ENCODE results near the gene TAB3.

Gene TAB3

GRCh38 chrX:30830326-30830943, 58.6 kb downstream of the TAB3 start:
- H4K20me1 ChIP-seq: no peaks in the 10 kb centered on the region
- H3K27me3 ChIP-seq: no peaks in the 10 kb centered on the region
- H3K9me3 ChIP-seq: 0 out of 2 replicates have a peak, but pooled peaks cover 5% of the 10 kb centered on the region
- no peak overlapping the region for H3K9ac ChIP-seq
- H3K4me2 ChIP-seq: no peak overlapping the region
- TF ChIP-seq Cebpa-rat (IDR thresholded peaks at IDR 0.05): no peak
- peaks cover 8% of the 10 kb centered on the region; the same call in 1 of the 2 replicates for H3K4me1 ChIP-seq
- no peak overlapping the region for H3K27ac ChIP-seq
- peaks cover 19% of the 10 kb centered on the region for H3K36me3 ChIP-seq
- no peak overlapping the region for H3K4me3 ChIP-seq

GRCh38 chrX:30824275-30824674, 64.8 kb downstream of the TAB3 start:
- no peak overlapping the region for H3K4me3 ChIP-seq
- no peaks in the 10 kb centered on the region for H3K9me3 ChIP-seq
- H3K9ac ChIP-seq: no peak overlapping the region
- H4K20me1 ChIP-seq: no peaks in the 10 kb centered on the region
- no peaks in the 10 kb centered on the region for H3K4me1 ChIP-seq
- no peaks in the 10 kb centered on the region for H3K27me3 ChIP-seq
- H3K27ac ChIP-seq: no peak overlapping the region
- no peak overlapping the region for H3K4me2 ChIP-seq
- TF ChIP-seq Cebpa-rat (IDR thresholded peaks at IDR 0.05): no peak
- H3K36me3 ChIP-seq: no peaks in the 10 kb centered on the region

- no peak for TF ChIP-seq Cebpa-rat (IDR thresholded peaks at IDR 0.05)
- no peak overlapping the region for H3K4me2 ChIP-seq
These were observed 66.3 kb downstream of the TAB3 start for GRCh38 chrX:30822764-30823163.

GRCh38 chrX:30822068-30822681, 66.9 kb downstream of the TAB3 start:
- Histone ChIP-seq H3K9ac (no peak overlapping the region), H3K36me3 (no peaks in the 10 kb centered on the region), H4K20me1 (no peaks in the 10 kb centered on the region), H3K4me1 (no peaks in the 10 kb centered on the region), H3K4me3 (no peak overlapping the region), H3K4me2 (no peak overlapping the region), H3K27me3 (no peaks in the 10 kb centered on the region), H3K9me3 (no peaks in the 10 kb centered on the region), H3K27ac (no peak overlapping the region)
- TF ChIP-seq Cebpa-rat (IDR thresholded peaks at IDR 0.05): no peak

More at GRCh38 chrX:30822764-30823163, 66.3 kb downstream of the TAB3 start:
- Histone ChIP-seq H3K4me3 (no peak overlapping the region), H3K4me1 (no peaks in the 10 kb centered on the region), H4K20me1 (no peaks in the 10 kb centered on the region), H3K27me3 (no peaks in the 10 kb centered on the region), H3K36me3 (no peaks in the 10 kb centered on the region), H3K9ac (no peak overlapping the region), H3K9me3 (no peaks in the 10 kb centered on the region), H3K27ac (no peak overlapping the region)

GRCh38 chrX:30821116-30821515, 67.9 kb downstream of the TAB3 start:
- Histone ChIP-seq H3K4me2 (no peak overlapping the region), H3K27me3 (no peaks in the 10 kb centered on the region)

GRCh38 chrX:30819080-30819479, 70.0 kb downstream of the TAB3 start:
- no peak overlapping the region for H3K27ac ChIP-seq
- no peak overlapping the region for H3K9ac ChIP-seq
- no peak for TF ChIP-seq Cebpa-rat (IDR thresholded peaks at IDR 0.05)
- no peak overlapping the region for H3K4me2 ChIP-seq
- H3K9me3 ChIP-seq: no peaks in the 10 kb centered on the region
- no peaks in the 10 kb centered on the region for H3K27me3 ChIP-seq
- no peaks in the 10 kb centered on the region for H3K4me1 ChIP-seq
- H3K36me3 ChIP-seq: no peaks in the 10 kb centered on the region
- no peak overlapping the region for H3K4me3 ChIP-seq
- no peaks in the 10 kb centered on the region for H4K20me1 ChIP-seq

More at GRCh38 chrX:30821116-30821515, 67.9 kb downstream of the TAB3 start:
- Histone ChIP-seq H3K4me3 (no peak overlapping the region), H3K4me1 (no peaks in the 10 kb centered on the region), H3K27ac (no peak overlapping the region), H3K9ac (no peak overlapping the region), H3K9me3 (no peaks in the 10 kb centered on the region), H4K20me1 (no peaks in the 10 kb centered on the region), H3K36me3 (no peaks in the 10 kb centered on the region)
- no peak for TF ChIP-seq Cebpa-rat (IDR thresholded peaks at IDR 0.05)

- Histone ChIP-seq H3K4me2 (no peak overlapping the region), H3K36me3 (no peaks in the 10 kb centered on the region), H4K20me1 (no peaks in the 10 kb centered on the region), H3K9ac (no peak overlapping the region), H3K4me1 (peaks cover 7% of the 10 kb centered on the region; the same call in 1 of the 2 replicates), H3K9me3 (no peaks in the 10 kb centered on the region), H3K27me3 (no peaks in the 10 kb centered on the region), H3K27ac (no peak overlapping the region), H3K4me3 (no peak overlapping the region)
- TF ChIP-seq Cebpa-rat (IDR thresholded peaks at IDR 0.05): peak; percentile 73; the same call in 1 of the 2 replicates
These were observed 73.0 kb downstream of the TAB3 start for GRCh38 chrX:30816079-30816478.

- H3K27ac ChIP-seq: no peak overlapping the region
- no peaks in the 10 kb centered on the region for H3K36me3 ChIP-seq
- H3K9me3 ChIP-seq: no peaks in the 10 kb centered on the region
- H3K9ac ChIP-seq: no peak overlapping the region
- H3K27me3 ChIP-seq: no peaks in the 10 kb centered on the region
- TF ChIP-seq Cebpa-rat (IDR thresholded peaks at IDR 0.05): no peak
- H3K4me2 ChIP-seq: no peak overlapping the region
- H3K4me1 ChIP-seq: peaks cover 7% of the 10 kb centered on the region; the same call in 1 of the 2 replicates
- H3K4me3 ChIP-seq: no peak overlapping the region
- H4K20me1 ChIP-seq: no peaks in the 10 kb centered on the region
These were observed 74.1 kb downstream of the TAB3 start for GRCh38 chrX:30814978-30815377.

GRCh38 chrX:30812326-30812725, 76.7 kb downstream of the TAB3 start:
- no peaks in the 10 kb centered on the region for H3K36me3 ChIP-seq
- no peak overlapping the region for H3K27ac ChIP-seq
- no peaks in the 10 kb centered on the region for H4K20me1 ChIP-seq
- no peaks in the 10 kb centered on the region for H3K27me3 ChIP-seq
- H3K9me3 ChIP-seq: no peaks in the 10 kb centered on the region
- H3K4me3 ChIP-seq: no peak overlapping the region
- peaks cover 7% of the 10 kb centered on the region; the same call in 1 of the 2 replicates for H3K4me1 ChIP-seq
- H3K4me2 ChIP-seq: no peak overlapping the region
- H3K9ac ChIP-seq: no peak overlapping the region
- no peak for TF ChIP-seq Cebpa-rat (IDR thresholded peaks at IDR 0.05)

- Histone ChIP-seq H3K36me3 (no peaks in the 10 kb centered on the region), H3K4me1 (no peaks in the 10 kb centered on the region), H3K27ac (no peak overlapping the region), H4K20me1 (no peaks in the 10 kb centered on the region), H3K9me3 (peaks cover 34% of the 10 kb centered on the region), H3K4me3 (no peak overlapping the region), H3K9ac (no peak overlapping the region), H3K4me2 (no peak overlapping the region), H3K27me3 (no peaks in the 10 kb centered on the region)
- no peak for TF ChIP-seq Cebpa-rat (IDR thresholded peaks at IDR 0.05)
These were observed 82.8 kb downstream of the TAB3 start for GRCh38 chrX:30806187-30806728.
